K562 (cell line): ENCODE measurements around the gene WBP1L. TPM values are rescaled to one million over a fixed set of nuclear protein-coding genes. Genes with fewer than 3 reads are reported as not detected.

Experiments
- ATAC-seq: fragments of 200-7000 bp; cut with Tn5 transposase; 3 replicates; pipeline ENCODE4 v1.9.1; 2020; ENCODE audit warnings: moderate library complexity
- BruUV-seq: library from RNA; stranded (reverse); fragments of 400-500 nt; replicated peaks from 2 replicates; lab custom pipeline; 2021; lab: Mats Ljungman, UMichigan
- CTCF ChIA-PET: fragments of 300-600 bp; formaldehyde crosslinking; extraction: SDS; loops from one replicate; lab custom pipeline; 2021; ENCODE audit warnings: low intra/inter-chr PET ratio; lab: Yijun Ruan, JAX
- POLR2A ChIA-PET: fragments of 300-600, 350-650 bp; sonication (Branson Sonifier 250); formaldehyde crosslinking; extraction: SDS; loops from one replicate; lab custom pipeline; 2021; ENCODE audit warnings: antibody characterized with exemption, inconsistent platforms; lab: Yijun Ruan, JAX
- DNase-seq, 4 experiments: peaks; one replicate each; pipeline versions ENCODE4 v3.0.0 to v3.0.0-alpha.2; 2011 to 2018; ENCODE audit warnings: low spot score in 3 of 4, mixed read lengths in 3 of 4; ENCODE audit errors: extremely low read depth in 1 of 4
- FAIRE-seq: peaks from 2 replicates; lab custom pipeline; 2011; peaks lifted over from hg19 to GRCh38; lab: Jason Lieb, UNC
- H2AFZ ChIP-seq: 2 replicates; pipeline ENCODE4 v1.6.0; 2011; ENCODE audit warnings: low read depth, low read length, control low read depth, inconsistent platforms
- H3K27ac ChIP-seq: fragments of 200-600 bp; 3 replicates; pipeline ENCODE4 v1.8.0; 2011; ENCODE audit warnings: low read depth, mild to moderate bottlenecking, control low read depth, inconsistent platforms, low read length, moderate library complexity, mixed read lengths; ENCODE audit errors: extremely low read depth
- H3K27me3 ChIP-seq, 2 experiments: fragments of 300-600 bp in 1 of 2; 2 replicates in 1 of 2; 3 replicates in 1 of 2; pipeline versions ENCODE4 v1.6.0 to v1.8.0; 2011; ENCODE audit warnings: inconsistent platforms in 2 of 2, low read length in 2 of 2, mild to moderate bottlenecking in 1 of 2, mixed read lengths in 1 of 2, moderate library complexity in 1 of 2; ENCODE audit not compliant: control insufficient read depth in 2 of 2, insufficient read depth in 2 of 2
- H3K36me3 ChIP-seq: fragments of 300-600 bp; 3 replicates; pipeline ENCODE4 v1.8.0; 2011; ENCODE audit warnings: mild to moderate bottlenecking, low read length, inconsistent platforms; ENCODE audit not compliant: control insufficient read depth, insufficient read depth
- H3K4me1 ChIP-seq, 2 experiments: fragments of 200-600 bp in 1 of 2; replicated peaks in 1 of 2; 2 replicates in 1 of 2; 3 replicates in 1 of 2; pipeline versions ENCODE4 v1.5.1 to v1.8.0; 2011; ENCODE audit warnings: inconsistent platforms in 2 of 2, low read length in 2 of 2, mild to moderate bottlenecking in 1 of 2, mixed read lengths in 1 of 2, moderate library complexity in 1 of 2; ENCODE audit not compliant: control insufficient read depth in 2 of 2, insufficient read depth in 2 of 2
- H3K4me2 ChIP-seq: 2 replicates; pipeline ENCODE4 v1.6.1; 2011; ENCODE audit warnings: low read length, control low read depth, inconsistent platforms, mixed read lengths; ENCODE audit not compliant: insufficient read depth
- H3K4me3 ChIP-seq: fragments of 200-600 bp; sonication (generic), shearing (Covaris generic); 2 replicates; pipeline ENCODE4 v1.5.1; 2016; ENCODE audit warnings: control low read depth, inconsistent platforms
- H3K79me2 ChIP-seq: fragments of 200-600 bp; 3 replicates; pipeline ENCODE4 v1.8.0; 2011; ENCODE audit warnings: low read length, inconsistent platforms; ENCODE audit not compliant: control insufficient read depth, insufficient read depth
- H3K9ac ChIP-seq, 2 experiments: 2 replicates each; pipeline versions ENCODE4 v1.6.0 to v1.6.1; 2011; ENCODE audit warnings: low read depth in 2 of 2, low read length in 2 of 2, control low read depth in 1 of 2, inconsistent platforms in 1 of 2, mild to moderate bottlenecking in 1 of 2, mixed read lengths in 1 of 2; ENCODE audit not compliant: insufficient read depth in 1 of 2
- H3K9me1 ChIP-seq: one replicate; pipeline ENCODE4 v1.6.0; 2011; ENCODE audit warnings: inconsistent platforms, mild to moderate bottlenecking, low read length, moderate library complexity; ENCODE audit not compliant: control insufficient read depth, insufficient read depth
- H3K9me3 ChIP-seq: replicated peaks from 2 replicates; pipeline ENCODE4 v1.5.1; 2011; ENCODE audit warnings: low read depth, low read length, inconsistent platforms; ENCODE audit not compliant: control insufficient read depth, insufficient read depth
- H4K20me1 ChIP-seq: replicated peaks from 2 replicates; pipeline ENCODE4 v1.6.1; 2011; ENCODE audit warnings: low read length, inconsistent platforms, mixed read lengths; ENCODE audit not compliant: control insufficient read depth, insufficient read depth
- ILF3 ChIP-seq: fragments of 450-650 bp; IDR thresholded peaks from 2 replicates; pipeline ENCODE4 v1.6.1; 2018; ENCODE audit warnings: antibody characterized with exemption, mild to moderate bottlenecking, moderate library complexity, borderline replicate concordance
- NCOR1 ChIP-seq: fragments of 450-650 bp; IDR thresholded peaks from 2 replicates; pipeline ENCODE4 v1.6.1; 2016; ENCODE audit warnings: mild to moderate bottlenecking, moderate library complexity
- PURB ChIP-seq: sonication (generic); formaldehyde crosslinking; IDR thresholded peaks from 2 replicates; pipeline ENCODE4 v1.9.0; 2021; ENCODE audit warnings: low read depth, mild to moderate bottlenecking, missing genetic modification reagents
- SMC3 ChIP-seq: conservative IDR thresholded peaks from 2 replicates; pipeline ENCODE4 v1.6.1; 2011; ENCODE audit warnings: low read depth, low read length, improper control_type of control experiment; ENCODE audit not compliant: insufficient read depth
- WGBS: fragments of 100-300 bp; shearing (Covaris generic); methylation state at CpG from one replicate; pipeline ENCODE4 v1.1.6; 2016; ENCODE audit warnings: low coverage, mixed read lengths; ENCODE audit not compliant: insufficient coverage; ENCODE audit errors: missing lambda C conversion rate; 5-methylcytosine and 5-hydroxymethylcytosine counted together
- in situ Hi-C: fragments of 300-500 bp; cut with MboI; formaldehyde crosslinking; loops from 4 replicates; pipeline ENCODE4 v1.15.0; 2018; ENCODE audit warnings: inconsistent platforms, mixed read lengths
- intact Hi-C: fragments of 100-400 bp; cut with micrococcal nuclease; formaldehyde crosslinking; loops from 2 replicates; pipeline ENCODE4 v1.14.2; 2022
- polyA plus RNA-seq, 8 experiments: library from polyadenylated mRNA; depleted of rRNA in 4 of 8; stranded (reverse) in 5 of 8; unstranded in 3 of 8; fragments of >200 nt; fragmentation: Nextera tagmentation in 2 of 8; fragmentation: Illumina TruSeq in 1 of 8; extraction: Ambion mirVana in 2 of 8; extraction: Trizol in 1 of 8; gene quantifications; 2 replicates each; pipeline versions ENCODE4 v1.2.1 to v1.2.3, GENCODE V29; 2011 to 2014; ENCODE audit warnings: inconsistent platforms in 1 of 8, missing spikeins in 1 of 8
- total RNA-seq, 7 experiments: library from RNA; depleted of rRNA in 6 of 7; stranded (reverse); fragments of >200 nt in 6 of 7; fragmentation: Illumina TruSeq in 2 of 7; extraction: Trizol in 2 of 7; gene quantifications; 2 replicates each; pipeline versions ENCODE4 v1.2.1 to v1.2.3, GENCODE V29; 2011 to 2021; ENCODE audit warnings: low replicate concordance in 1 of 7
- TF ChIP-seq, protein P1 (sequence below): fragments of 450-650 bp; IDR thresholded peaks from 2 replicates; pipeline ENCODE4 v1.7.0; 2016; ENCODE audit warnings: borderline replicate concordance

Gene WBP1L
- total and polyA plus RNA-seq, 9 of the 15 experiments (the other 6 are each of a cell fraction or from before 2014, with no cell fraction given), result 3.2 to 14.4 (median 11.3) TPM

DNA sequence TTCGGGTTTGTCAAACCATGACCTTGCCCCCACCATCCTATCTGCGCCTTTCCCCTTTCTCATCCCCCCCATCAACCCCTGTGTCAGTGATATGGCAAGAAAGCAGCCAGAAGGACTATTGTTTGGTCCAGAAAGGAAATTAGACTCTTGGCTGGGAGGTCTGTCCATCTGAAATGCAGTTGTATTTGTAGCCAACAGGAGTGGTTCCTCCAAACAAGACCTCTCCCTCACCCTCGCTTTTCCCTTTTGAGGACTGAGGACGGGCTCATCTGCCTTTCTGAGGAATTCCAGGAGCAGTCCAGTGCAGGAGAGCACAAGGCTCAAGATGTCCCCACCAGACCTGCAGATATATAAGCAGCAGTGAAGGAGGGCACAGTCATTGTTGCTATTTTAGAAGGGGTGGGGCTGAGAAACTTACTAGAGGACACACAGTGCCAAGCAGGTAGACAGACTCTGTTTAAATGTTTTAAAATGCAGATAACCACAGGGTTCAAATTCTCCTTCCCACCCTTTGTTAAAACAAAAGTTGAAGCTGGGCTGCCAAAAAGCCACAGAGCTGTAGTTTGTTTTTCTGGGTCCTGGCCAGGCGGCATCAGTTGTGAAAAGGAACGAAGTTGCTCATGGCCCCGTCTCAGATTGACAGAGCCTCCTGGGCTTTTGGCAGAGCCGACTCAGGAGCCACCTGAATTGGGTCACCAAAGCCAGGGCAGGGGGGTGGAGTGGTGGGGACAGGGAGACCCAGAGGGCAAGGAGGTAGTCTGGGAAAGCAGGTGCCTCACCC is 56.1 kb downstream of the WBP1L start:
- ChIA-PET POLR2A (no interaction called here), CTCF (no interaction called here)
- H3K9ac ChIP-seq, result no peak overlapping the region
- peaks cover 2 to 7% of the 10 kb centered on the region in 2 experiments; a peak in 4 of 5 replicates for H3K4me1 ChIP-seq
- FAIRE-seq, result no peak
- no peak overlapping the region for H2AFZ ChIP-seq
- no peaks in the 10 kb centered on the region for H3K27me3 ChIP-seq
- peaks cover 26% of the 10 kb centered on the region; the same call in 2 of the 3 replicates for H3K36me3 ChIP-seq
- H3K4me2 ChIP-seq, result no peak overlapping the region
- no peaks in the 10 kb centered on the region; the same call in 2 of the 3 replicates for H3K79me2 ChIP-seq
- no peaks in the 10 kb centered on the region for H4K20me1 ChIP-seq
- H3K9me3 ChIP-seq, result no peaks in the 10 kb centered on the region
- DNase-seq, result no peak
- intact Hi-C loops, result no loop called here
- ATAC-seq, result no peak
- no peaks in the 10 kb centered on the region for H3K9me1 ChIP-seq
- TF ChIP-seq, protein P1, sequence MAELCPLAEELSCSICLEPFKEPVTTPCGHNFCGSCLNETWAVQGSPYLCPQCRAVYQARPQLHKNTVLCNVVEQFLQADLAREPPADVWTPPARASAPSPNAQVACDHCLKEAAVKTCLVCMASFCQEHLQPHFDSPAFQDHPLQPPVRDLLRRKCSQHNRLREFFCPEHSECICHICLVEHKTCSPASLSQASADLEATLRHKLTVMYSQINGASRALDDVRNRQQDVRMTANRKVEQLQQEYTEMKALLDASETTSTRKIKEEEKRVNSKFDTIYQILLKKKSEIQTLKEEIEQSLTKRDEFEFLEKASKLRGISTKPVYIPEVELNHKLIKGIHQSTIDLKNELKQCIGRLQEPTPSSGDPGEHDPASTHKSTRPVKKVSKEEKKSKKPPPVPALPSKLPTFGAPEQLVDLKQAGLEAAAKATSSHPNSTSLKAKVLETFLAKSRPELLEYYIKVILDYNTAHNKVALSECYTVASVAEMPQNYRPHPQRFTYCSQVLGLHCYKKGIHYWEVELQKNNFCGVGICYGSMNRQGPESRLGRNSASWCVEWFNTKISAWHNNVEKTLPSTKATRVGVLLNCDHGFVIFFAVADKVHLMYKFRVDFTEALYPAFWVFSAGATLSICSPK, result no peak
- TF ChIP-seq NCOR1 (no peak), PURB (CRISPR knock-in tag) (no peak), SMC3 (no peak), ILF3 (no peak)
- 73% methylated on average over 3 of the region's 8 CpGs for WGBS
- in situ Hi-C loops, result no loop called here
- H3K27ac ChIP-seq, result no peak overlapping the region
- no TSS peak for BruUV-seq
- no peak overlapping the region for H3K4me3 ChIP-seq
